H1 (cell line): ENCODE data around the gene TPP1. TPM values are rescaled to one million over a fixed set of nuclear protein-coding genes. Genes with fewer than 3 reads are reported as not detected.

Experiments used
- CTCF ChIA-PET: fragments of 300-600 bp; sonication (Branson Sonifier 250); formaldehyde crosslinking; loops from one replicate; lab custom pipeline; 2021; ENCODE audit not compliant: partially characterized antibody; lab: Charles Lee
- POLR2A ChIA-PET: fragments of 300-600 bp; sonication (Branson Sonifier 250); formaldehyde crosslinking; loops from one replicate; lab custom pipeline; 2021; ENCODE audit warnings: inconsistent platforms; ENCODE audit not compliant: partially characterized antibody; lab: Charles Lee
- DNase-seq, 2 experiments: peaks; one replicate each; pipeline versions ENCODE4 v3.0.0 to v3.0.0-alpha.2; 2010 to 2022; ENCODE audit warnings: low spot score in 2 of 2, low read depth in 1 of 2, mixed read lengths in 1 of 2
- FAIRE-seq: peaks from 2 replicates; lab custom pipeline; 2011; peaks lifted over from hg19 to GRCh38; lab: Jason Lieb, UNC
- H2AFZ ChIP-seq: 2 replicates; pipeline ENCODE4 v1.8.1; 2012; ENCODE audit warnings: low read length, inconsistent platforms
- H2AK5ac ChIP-seq: 2 replicates; pipeline ENCODE4 v1.6.1; 2013; ENCODE audit warnings: low read depth, low read length
- H2BK120ac ChIP-seq: replicated peaks from 2 replicates; pipeline ENCODE3; 2013; ENCODE audit warnings: low read depth, low read length, inconsistent platforms
- H2BK12ac ChIP-seq: 2 replicates; pipeline ENCODE4 v1.6.1; 2013; ENCODE audit warnings: low read depth, low read length
- H2BK15ac ChIP-seq: 2 replicates; pipeline ENCODE4 v1.6.1; 2013; ENCODE audit warnings: low read length
- H2BK20ac ChIP-seq: 2 replicates; pipeline ENCODE4 v1.6.1; 2013; ENCODE audit warnings: low read length
- H2BK5ac ChIP-seq: 2 replicates; pipeline ENCODE4 v1.6.1; 2013; ENCODE audit warnings: low read depth, low read length
- H3K14ac ChIP-seq: 2 replicates; pipeline ENCODE4 v1.6.1; 2013; ENCODE audit warnings: inconsistent platforms; ENCODE audit not compliant: insufficient read length
- H3K18ac ChIP-seq: 2 replicates; pipeline ENCODE4 v1.6.1; 2013; ENCODE audit warnings: low read length; ENCODE audit errors: extremely low read depth
- H3K23ac ChIP-seq: 2 replicates; pipeline ENCODE4 v1.6.1; 2013; ENCODE audit warnings: inconsistent platforms; ENCODE audit not compliant: insufficient read length
- H3K23me2 ChIP-seq: 2 replicates; pipeline ENCODE4 v1.6.1; 2013; ENCODE audit warnings: low read depth, low read length
- H3K27ac ChIP-seq: 2 replicates; pipeline ENCODE4 v1.6.1; 2011; ENCODE audit warnings: low read depth, low read length, inconsistent platforms
- H3K27me3 ChIP-seq, 4 experiments: replicated peaks in 1 of 4; 1 replicate in 1 of 4; 2 replicates in 3 of 4; pipeline versions ENCODE4 v1.6.1 to v1.8.1; 2011 to 2013; ENCODE audit warnings: low read length in 3 of 4, mild to moderate bottlenecking in 3 of 4, inconsistent platforms in 2 of 4, mixed read lengths in 2 of 4, moderate library complexity in 1 of 4; ENCODE audit not compliant: control insufficient read depth in 3 of 4, insufficient read depth in 3 of 4; ENCODE audit errors: extremely low read depth in 1 of 4
- H3K36me3 ChIP-seq, 4 experiments: 2 replicates each; pipeline versions ENCODE4 v1.6.1 to v1.8.1; 2011 to 2013; ENCODE audit warnings: mild to moderate bottlenecking in 4 of 4, low read length in 3 of 4, moderate library complexity in 2 of 4, control low read depth in 1 of 4, inconsistent platforms in 1 of 4; ENCODE audit not compliant: insufficient read depth in 4 of 4, control insufficient read depth in 2 of 4
- H3K4ac ChIP-seq: replicated peaks from 2 replicates; pipeline ENCODE3; 2013; ENCODE audit warnings: low read length, low read depth, mixed read lengths, inconsistent platforms; ENCODE audit not compliant: insufficient read length
- H3K4me1 ChIP-seq, 4 experiments: replicated peaks in 1 of 4; 1 replicate in 1 of 4; 2 replicates in 3 of 4; pipeline versions ENCODE4 v1.6.1 to v1.8.1; 2011 to 2013; ENCODE audit warnings: low read length in 3 of 4, inconsistent platforms in 2 of 4, mixed read lengths in 1 of 4; ENCODE audit not compliant: insufficient read depth in 4 of 4, control insufficient read depth in 3 of 4
- H3K4me2 ChIP-seq, 2 experiments: 2 replicates each; pipeline versions ENCODE4 v1.6.1 to v1.8.1; 2011 to 2013; ENCODE audit warnings: low read depth in 2 of 2, low read length in 2 of 2, control low read depth in 1 of 2, inconsistent platforms in 1 of 2, mild to moderate bottlenecking in 1 of 2; ENCODE audit not compliant: insufficient read depth in 1 of 2
- H3K4me3 ChIP-seq, 4 experiments: fragments of 200-600, 300-600 bp in 1 of 4; sonication (generic), shearing (Covaris generic), sonication (Bioruptor Twin) in 1 of 4; 2 replicates each; pipeline versions ENCODE4 v1.5.1 to v1.8.1; 2011 to 2016; ENCODE audit warnings: low read length in 4 of 4, low read depth in 3 of 4, control low read depth in 2 of 4, inconsistent platforms in 2 of 4, mild to moderate bottlenecking in 2 of 4, mixed read lengths in 1 of 4, moderate library complexity in 1 of 4; ENCODE audit not compliant: insufficient read depth in 2 of 4; ENCODE audit errors: extremely low read depth in 1 of 4
- H3K56ac ChIP-seq: replicated peaks from 2 replicates; pipeline ENCODE3; 2013; ENCODE audit warnings: low read depth, mild to moderate bottlenecking, mixed read lengths, low read length, inconsistent platforms; ENCODE audit not compliant: insufficient read length
- H3K79me1 ChIP-seq: 2 replicates; pipeline ENCODE4 v1.6.1; 2013; ENCODE audit warnings: low read depth, low read length, control low read depth
- H3K79me2 ChIP-seq, 2 experiments: 2 replicates each; pipeline versions ENCODE4 v1.6.1 to v1.8.1; 2012 to 2013; ENCODE audit warnings: low read length in 2 of 2, mild to moderate bottlenecking in 2 of 2, inconsistent platforms in 1 of 2; ENCODE audit not compliant: insufficient read depth in 2 of 2, control insufficient read depth in 1 of 2
- H3K9ac ChIP-seq, 4 experiments: replicated peaks in 1 of 4; 1 replicate in 1 of 4; 2 replicates in 3 of 4; pipeline versions ENCODE4 v1.6.1 to v1.8.1; 2011 to 2013; ENCODE audit warnings: low read depth in 3 of 4, low read length in 3 of 4, control low read depth in 2 of 4, mild to moderate bottlenecking in 2 of 4, moderate library complexity in 2 of 4, inconsistent platforms in 1 of 4; ENCODE audit errors: extremely low read depth in 1 of 4
- H3K9me3 ChIP-seq, 2 experiments: 2 replicates each; pipeline versions ENCODE4 v1.6.1 to v1.8.1; 2012 to 2013; ENCODE audit warnings: mild to moderate bottlenecking in 2 of 2, moderate library complexity in 2 of 2, control low read depth in 1 of 2, inconsistent platforms in 1 of 2, low read depth in 1 of 2, low read length in 1 of 2, mixed read lengths in 1 of 2; ENCODE audit not compliant: insufficient read depth in 2 of 2
- H4K20me1 ChIP-seq, 2 experiments: replicated peaks in 1 of 2; 2 replicates each; pipeline versions ENCODE3 to v1.8.1; 2011 to 2013; ENCODE audit warnings: inconsistent platforms in 2 of 2, low read length in 2 of 2, mild to moderate bottlenecking in 1 of 2; ENCODE audit not compliant: insufficient read depth in 2 of 2, control insufficient read depth in 1 of 2
- H4K5ac ChIP-seq: 2 replicates; pipeline ENCODE4 v1.6.1; 2013; ENCODE audit warnings: low read length, low read depth, mixed read lengths, inconsistent platforms; ENCODE audit not compliant: insufficient read length
- H4K8ac ChIP-seq: 2 replicates; pipeline ENCODE4 v1.8.0; 2013; ENCODE audit warnings: mild to moderate bottlenecking, moderate library complexity, low read length, inconsistent platforms; ENCODE audit not compliant: insufficient read depth; ENCODE audit errors: extremely low read depth
- H4K91ac ChIP-seq: replicated peaks from 2 replicates; pipeline ENCODE3; 2013; ENCODE audit warnings: low read length, mixed read lengths, inconsistent platforms; ENCODE audit not compliant: insufficient read length
- KDM4A ChIP-seq: IDR thresholded peaks from one replicate; pipeline ENCODE4 v1.7.1; 2012; ENCODE audit warnings: low read depth, mild to moderate bottlenecking, moderate library complexity, low read length, inconsistent platforms; ENCODE audit not compliant: severe bottlenecking
- SP2 ChIP-seq: IDR thresholded peaks from 2 replicates; pipeline ENCODE4 v1.6.1; 2012; ENCODE audit warnings: mild to moderate bottlenecking, low read length, inconsistent platforms
- TBP ChIP-seq: IDR thresholded peaks from 2 replicates; pipeline ENCODE4 v1.6.1; 2011; ENCODE audit warnings: low read depth, low read length, improper control_type of control experiment
- TCF12 ChIP-seq: IDR thresholded peaks from 2 replicates; pipeline ENCODE4 v1.6.1; 2011; ENCODE audit warnings: low read depth, mild to moderate bottlenecking, low read length
- WGBS, 2 experiments: shearing (Covaris generic) in 1 of 2; methylation state at CpG; one replicate each; pipeline versions ENCODE4 v1.1.6 to v1.1.7; 2013 to 2015; ENCODE audit warnings: low lambda C conversion rate in 2 of 2, mixed read lengths in 2 of 2, inconsistent platforms in 1 of 2, low coverage in 1 of 2, missing lambda C conversion rate in 1 of 2; ENCODE audit not compliant: insufficient replicate concordance in 2 of 2, insufficient coverage in 1 of 2, insufficient read length in 1 of 2; ENCODE audit errors: extremely low coverage in 1 of 2, missing lambda C conversion rate in 1 of 2; 5-methylcytosine and 5-hydroxymethylcytosine counted together
- polyA plus RNA-seq, 7 experiments: library from polyadenylated mRNA; depleted of rRNA in 3 of 7; stranded (reverse) in 5 of 7; unstranded in 2 of 7; fragments of >200 nt in 5 of 7; fragments of 200-250 nt in 2 of 7; gene quantifications; 1 replicate in 5 of 7; 2 replicates in 1 of 7; 4 replicates in 1 of 7; pipeline versions ENCODE4 v1.2.1 to v1.2.3, GENCODE V29; 2011 to 2013; ENCODE audit warnings: missing spikeins in 2 of 7, mixed read lengths in 2 of 7
- total RNA-seq: library from RNA; stranded (reverse); fragmentation: NEBNext Ultra II Directional; extraction: Animal tissue kit (Norgen Biotek cat#: 25700); gene quantifications from 2 replicates; pipeline ENCODE4 v1.2.1, GENCODE V29; 2021

TPP1 gene
- total and polyA plus RNA-seq, 2 of the 8 experiments (the other 6 are each of a cell fraction or from before 2014, with no cell fraction given) = 36.1 to 77.5 TPM

GRCh38 chr11:6615882-6616585, 3.2 kb downstream of the TPP1 start:
- ChIA-PET POLR2A (interaction anchor here (0.9 to 1.0 kb wide), 3 partner anchors 9 to 147 kb away, joined by 3 to 7 read pairs (median 3); no protein-coding TSS in a partner anchor), CTCF (interaction anchor here (0.6 to 1.6 kb wide), 4 partner anchors 64 to 237 kb away, joined by 3 to 4 read pairs (median 4); partner anchors contain the start of gene MRPL17)
- Histone ChIP-seq H4K20me1 (no peaks in the 10 kb centered on the region), H2BK5ac (no peak overlapping the region), H2BK15ac (no peak overlapping the region), H3K56ac (no peak overlapping the region), H2AK5ac (no peak overlapping the region), H2BK120ac (no peak overlapping the region), H3K27me3 (no peaks in the 10 kb centered on the region), H3K4me3 (no peak overlapping the region), H3K9ac (no peak overlapping the region), H4K5ac (no peak overlapping the region), H3K4me1 (peaks cover 2 to 13% (median 5%) of the 10 kb centered on the region in 4 experiments; a peak in 6 of 7 replicates), H3K27ac (no peak overlapping the region), H3K9me3 (no peaks in the 10 kb centered on the region), H3K23ac (no peak overlapping the region), H2BK20ac (no peak overlapping the region), H2BK12ac (no peak overlapping the region), H2AFZ (no peak overlapping the region), H3K14ac (no peak overlapping the region), H3K4ac (no peak overlapping the region), H3K4me2 (no peak overlapping the region), H3K18ac (no peak overlapping the region), H3K79me2 (peaks cover 0 to 14% of the 10 kb centered on the region in 2 experiments; a peak in 2 of 4 replicates), H3K36me3 (peaks cover under 1 to 5% (median 2%) of the 10 kb centered on the region in 4 experiments; a peak in 5 of 8 replicates), H3K23me2 (peaks cover 17% of the 10 kb centered on the region), H4K8ac (no peak overlapping the region), H4K91ac (no peak overlapping the region), H3K79me1 (no peaks in the 10 kb centered on the region; the same call in none of the 2 replicates)
- FAIRE-seq (no peak), DNase-seq (no peak)
- 91% methylated on average over 9 of the region's 9 CpGs; no CpG with 5 or more reads in 1 of the 2 experiments for WGBS, 2 experiments
- TF ChIP-seq TCF12 (no peak), SP2 (no peak), KDM4A (no peak), TBP (no peak)
